ENCODE data around the gene SORCS2.
"Not testable (repeated sequence)": the region's sequence is repeated elsewhere in the genome, so short reads cannot be mapped to it uniquely, and the experiment has no call there.

The SORCS2 gene

GRCh38 chr4:7160951-7161440 is 31.3 kb upstream of the SORCS2 start:
- no peak overlapping the region for H3K27ac ChIP-seq
- TF ChIP-seq CTCF (conservative IDR thresholded peaks at IDR 0.05): no peak

GRCh38 chr4:7161721-7162214 is 30.6 kb upstream of the SORCS2 start:
- no peak overlapping the region for H3K27ac ChIP-seq

GRCh38 chr4:7165056-7165873 is 27.1 kb upstream of the SORCS2 start:
- H3K27ac ChIP-seq: not testable (repeated sequence)

More at GRCh38 chr4:7161721-7162214, 30.6 kb upstream of the SORCS2 start:
- TF ChIP-seq CTCF (conservative IDR thresholded peaks at IDR 0.05): no peak

GRCh38 chr4:7165874-7166201 is 26.5 kb upstream of the SORCS2 start:
- H3K27ac ChIP-seq: no peak overlapping the region
- no peak for TF ChIP-seq CTCF (conservative IDR thresholded peaks at IDR 0.05)

GRCh38 chr4:7166237-7166636 is 26.1 kb upstream of the SORCS2 start:
- TF ChIP-seq CTCF (conservative IDR thresholded peaks at IDR 0.05): no peak
- no peak overlapping the region for H3K27ac ChIP-seq

- 0 out of 2 replicates have a peak overlapping the region, but pooled peaks have one; percentile 8 for H3K27ac ChIP-seq
- no peak for TF ChIP-seq CTCF (conservative IDR thresholded peaks at IDR 0.05)
Observed at GRCh38 chr4:7166981-7167700, 25.2 kb upstream of the SORCS2 start.

- TF ChIP-seq CTCF (conservative IDR thresholded peaks at IDR 0.05): peak; percentile 62
Observed at GRCh38 chr4:7167706-7168105, 24.6 kb upstream of the SORCS2 start.

More at GRCh38 chr4:7167706-7168105, 24.6 kb upstream of the SORCS2 start:
- 0 out of 2 replicates have a peak overlapping the region, but pooled peaks have one; percentile 8 for H3K27ac ChIP-seq
